IPS DF 6.9 (cell line): ENCODE data around the gene PDE4D.

ENCODE experiments used
- DNase-seq: peaks from one replicate; pipeline ENCODE4 v3.0.0-alpha.2; 2013; ENCODE audit warnings: low read depth, low spot score
- H3K27ac ChIP-seq: one replicate; pipeline ENCODE4 v1.5.1; 2013; ENCODE audit warnings: low read length, control low read depth
- H3K27me3 ChIP-seq: 2 replicates; pipeline ENCODE4 v1.6.1; 2013; ENCODE audit warnings: mild to moderate bottlenecking, low read length; ENCODE audit not compliant: control insufficient read depth, insufficient read depth
- H3K36me3 ChIP-seq: 2 replicates; pipeline ENCODE4 v1.6.1; 2013; ENCODE audit warnings: low read length; ENCODE audit not compliant: control insufficient read depth, insufficient read depth
- H3K4me1 ChIP-seq: 2 replicates; pipeline ENCODE4 v1.6.1; 2013; ENCODE audit warnings: low read length; ENCODE audit not compliant: control insufficient read depth, insufficient read depth
- H3K4me3 ChIP-seq: 2 replicates; pipeline ENCODE4 v1.5.1; 2013; ENCODE audit warnings: mild to moderate bottlenecking, low read length
- H3K9me3 ChIP-seq: 2 replicates; pipeline ENCODE4 v1.6.1; 2013; ENCODE audit warnings: low read length, inconsistent platforms; ENCODE audit not compliant: control insufficient read depth, insufficient read depth
- WGBS: extraction: QIAGEN DNeasy Blood & Tissue Kit; methylation state at CpG from one replicate; pipeline ENCODE4 v1.1.7; 2013; ENCODE audit warnings: mixed read lengths, missing lambda C conversion rate; ENCODE audit not compliant: insufficient read length, insufficient coverage; 5-methylcytosine and 5-hydroxymethylcytosine counted together

PDE4D gene

DNA sequence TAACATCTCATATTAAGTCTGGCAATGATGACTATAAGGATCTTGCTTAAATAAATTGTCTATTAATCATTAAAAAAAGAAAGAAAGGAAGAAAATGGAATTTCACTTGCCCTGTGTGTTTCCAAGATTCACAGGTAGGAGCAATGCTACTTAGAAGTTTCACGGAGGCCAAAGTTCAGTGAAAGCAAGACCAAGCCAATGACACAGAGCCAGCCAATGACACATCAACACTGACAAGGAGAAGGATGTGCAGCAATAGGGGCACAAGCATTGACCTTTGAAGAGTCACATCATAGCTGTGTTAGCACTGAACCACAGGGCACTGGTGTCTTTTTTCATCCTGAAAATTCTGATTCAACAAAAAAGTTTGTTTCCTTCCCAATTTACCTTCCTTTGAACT is 364.3 kb downstream of the PDE4D start:
- Histone ChIP-seq H3K36me3 (no peaks in the 10 kb centered on the region), H3K4me3 (no peak overlapping the region), H3K9me3 (no peaks in the 10 kb centered on the region), H3K27me3 (no peaks in the 10 kb centered on the region), H3K4me1 (no peaks in the 10 kb centered on the region), H3K27ac (no peak overlapping the region)
- WGBS, result no CpG with 5 or more reads among the region's 1 CpG
- DNase-seq, result no peak

DNA sequence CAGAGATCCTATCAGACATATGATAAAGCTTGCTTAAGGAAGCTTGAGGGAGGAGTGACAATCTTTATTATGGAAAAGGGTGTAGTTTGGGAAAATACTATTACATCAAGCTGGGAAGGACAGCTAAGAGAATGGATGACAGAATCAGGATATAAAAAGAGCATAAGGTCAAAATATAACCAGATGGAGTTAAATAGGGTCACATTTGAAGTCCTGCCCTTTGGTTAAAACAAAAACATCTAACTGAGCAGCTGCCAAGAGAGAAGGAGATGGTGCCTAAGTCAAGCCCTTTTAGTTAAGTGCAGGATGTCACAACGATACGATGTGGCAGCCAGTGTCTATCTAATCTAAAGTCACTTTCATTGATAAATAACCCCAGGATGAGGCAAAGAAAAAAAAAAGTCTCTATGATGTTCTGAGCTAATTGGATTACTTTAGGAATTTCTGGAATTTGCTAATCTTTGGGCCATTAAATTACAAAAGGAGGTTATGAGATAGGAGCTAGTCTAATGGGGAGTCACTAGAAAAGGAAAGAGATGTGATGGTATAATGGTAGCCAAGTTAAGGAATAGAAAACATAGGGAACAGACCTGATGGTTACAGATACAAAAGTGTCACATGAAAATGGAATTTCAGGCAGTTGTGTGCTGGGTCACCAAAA is 365.2 kb downstream of the PDE4D start:
- H3K4me3 ChIP-seq, result no peak overlapping the region
- H3K36me3 ChIP-seq, result no peaks in the 10 kb centered on the region
- no peak overlapping the region for H3K27ac ChIP-seq
- H3K9me3 ChIP-seq, result no peaks in the 10 kb centered on the region
- H3K27me3 ChIP-seq, result no peaks in the 10 kb centered on the region
- no CpG with 5 or more reads among the region's 2 CpGs for WGBS
- no peaks in the 10 kb centered on the region for H3K4me1 ChIP-seq
- DNase-seq, result no peak

DNA sequence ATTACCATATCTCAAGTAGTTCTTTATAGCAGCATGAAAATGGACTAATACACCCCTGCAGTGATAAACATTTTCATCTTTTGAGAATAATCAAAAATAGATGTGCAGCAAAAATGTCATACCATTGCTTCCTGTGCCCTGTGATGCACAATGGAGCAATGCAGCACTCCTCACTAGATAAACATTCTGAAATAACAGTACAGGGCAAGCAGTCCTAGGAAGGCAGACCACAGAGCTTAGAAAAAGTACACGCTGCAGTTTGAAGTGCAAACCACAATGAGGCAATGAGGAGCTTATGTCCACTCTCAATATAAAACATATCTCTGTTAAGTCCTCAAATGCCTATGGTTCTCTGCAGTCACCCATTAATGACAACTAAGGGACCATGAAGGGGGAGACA is 367.6 kb downstream of the PDE4D start:
- no peak overlapping the region for H3K27ac ChIP-seq
- H3K4me3 ChIP-seq, result no peak overlapping the region
- no CpG with 5 or more reads among the region's 1 CpG for WGBS
- no peaks in the 10 kb centered on the region for H3K27me3 ChIP-seq
- H3K36me3 ChIP-seq, result no peaks in the 10 kb centered on the region
- no peaks in the 10 kb centered on the region for H3K4me1 ChIP-seq
- no peak for DNase-seq
- H3K9me3 ChIP-seq, result no peaks in the 10 kb centered on the region

DNA sequence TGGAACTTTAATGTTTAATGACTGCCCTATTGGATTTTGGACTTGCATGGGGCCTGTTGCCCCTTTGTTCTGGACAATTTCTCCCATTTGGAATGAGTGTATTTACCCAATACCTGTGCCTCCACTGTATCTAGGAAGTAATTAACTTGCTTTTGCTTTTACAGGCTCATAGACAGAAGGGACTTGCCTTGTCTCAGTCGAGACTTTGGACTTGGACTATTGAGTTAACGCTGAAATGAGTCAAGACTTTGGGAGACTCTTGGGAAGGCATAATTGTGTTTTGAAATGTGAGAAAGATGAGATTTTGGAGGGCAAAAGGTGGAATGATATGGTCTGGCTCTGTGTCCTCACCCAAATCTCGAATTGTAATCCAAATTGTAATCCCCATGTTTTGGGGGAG is 368.2 kb downstream of the PDE4D start:
- Histone ChIP-seq H3K4me1 (no peaks in the 10 kb centered on the region), H3K36me3 (no peaks in the 10 kb centered on the region), H3K4me3 (no peak overlapping the region), H3K27ac (no peak overlapping the region), H3K9me3 (no peaks in the 10 kb centered on the region), H3K27me3 (no peaks in the 10 kb centered on the region)
- no peak for DNase-seq
- WGBS, result no CpG with 5 or more reads among the region's 3 CpGs

DNA sequence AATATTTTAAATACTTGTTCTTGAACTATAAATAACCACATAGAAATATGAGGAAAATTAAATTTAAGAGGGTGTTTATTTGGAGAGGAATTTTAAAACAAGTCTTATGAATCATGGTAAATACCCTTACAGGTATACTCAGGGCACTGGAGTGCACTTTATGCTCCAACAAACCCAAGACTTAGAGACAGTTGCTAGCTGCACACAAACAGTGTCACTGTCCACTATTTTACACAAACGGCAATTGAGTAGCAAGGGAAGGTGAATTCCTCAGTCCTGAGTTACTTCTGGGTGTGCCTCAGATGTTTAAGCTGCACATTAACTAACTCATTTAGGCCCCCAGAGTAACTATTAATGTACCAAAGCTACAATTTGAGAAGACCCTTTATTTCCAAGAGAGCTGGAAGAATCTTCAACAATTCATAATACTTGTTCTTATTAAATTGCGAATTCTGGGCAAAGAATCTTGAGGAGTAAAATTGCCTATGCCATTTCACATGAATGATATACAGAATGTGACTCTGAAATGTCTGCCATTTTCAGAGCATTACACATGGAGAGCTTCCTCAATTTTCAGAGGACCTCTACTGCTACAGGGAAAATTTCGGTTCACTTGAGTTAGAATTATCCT is 371.2 kb downstream of the PDE4D start:
- H3K4me1 ChIP-seq, result no peaks in the 10 kb centered on the region; the same call in 1 of the 2 replicates
- no peaks in the 10 kb centered on the region for H3K9me3 ChIP-seq
- H3K36me3 ChIP-seq, result no peaks in the 10 kb centered on the region
- DNase-seq, result no peak
- no CpG with 5 or more reads among the region's 3 CpGs for WGBS
- H3K27ac ChIP-seq, result no peak overlapping the region
- no peaks in the 10 kb centered on the region for H3K27me3 ChIP-seq
- no peak overlapping the region for H3K4me3 ChIP-seq

DNA sequence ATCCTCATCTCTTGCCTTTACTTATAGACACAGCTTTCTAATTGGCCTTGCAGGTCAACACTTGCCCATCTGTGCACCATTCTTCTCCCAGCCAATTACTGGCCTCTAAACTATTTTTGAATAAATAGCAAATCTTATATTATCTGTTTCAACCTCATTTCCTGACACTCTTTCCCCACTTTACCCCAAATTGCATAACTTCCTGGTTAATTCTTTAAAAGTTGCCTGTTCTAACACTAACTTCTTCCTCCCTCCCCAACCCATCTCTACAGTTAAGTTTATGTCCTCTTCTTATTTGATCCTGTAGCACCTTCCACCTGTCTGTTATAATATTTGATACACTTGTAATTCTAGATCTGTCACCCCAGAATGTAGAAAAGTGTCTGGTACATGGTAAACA is 372.1 kb downstream of the PDE4D start:
- H3K4me3 ChIP-seq, result no peak overlapping the region
- no peak for DNase-seq
- no peaks in the 10 kb centered on the region; the same call in 1 of the 2 replicates for H3K4me1 ChIP-seq
- H3K27me3 ChIP-seq, result no peaks in the 10 kb centered on the region
- H3K36me3 ChIP-seq, result no peaks in the 10 kb centered on the region
- no peak overlapping the region for H3K27ac ChIP-seq
- no peaks in the 10 kb centered on the region for H3K9me3 ChIP-seq

DNA sequence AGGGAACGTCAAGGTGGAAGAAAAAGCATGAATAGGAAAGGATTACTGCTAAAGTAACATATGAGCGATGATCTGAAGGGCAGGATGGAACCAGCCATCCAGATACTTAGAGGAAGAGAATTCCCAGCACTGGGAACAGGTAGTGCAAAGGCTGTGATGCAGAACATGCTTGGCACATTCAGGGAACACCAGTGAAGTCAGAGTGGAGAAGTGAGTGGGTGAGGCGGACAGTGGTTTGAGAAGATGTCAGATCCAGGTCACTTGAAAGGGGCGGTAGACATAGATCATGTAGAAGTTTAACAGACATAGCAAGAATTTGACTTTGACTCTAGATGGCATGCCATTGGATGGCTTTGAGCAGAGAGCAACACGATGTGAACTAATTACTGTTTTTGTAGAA is 374.2 kb downstream of the PDE4D start:
- H3K4me1 ChIP-seq, result no peaks in the 10 kb centered on the region; the same call in 1 of the 2 replicates

DNA sequence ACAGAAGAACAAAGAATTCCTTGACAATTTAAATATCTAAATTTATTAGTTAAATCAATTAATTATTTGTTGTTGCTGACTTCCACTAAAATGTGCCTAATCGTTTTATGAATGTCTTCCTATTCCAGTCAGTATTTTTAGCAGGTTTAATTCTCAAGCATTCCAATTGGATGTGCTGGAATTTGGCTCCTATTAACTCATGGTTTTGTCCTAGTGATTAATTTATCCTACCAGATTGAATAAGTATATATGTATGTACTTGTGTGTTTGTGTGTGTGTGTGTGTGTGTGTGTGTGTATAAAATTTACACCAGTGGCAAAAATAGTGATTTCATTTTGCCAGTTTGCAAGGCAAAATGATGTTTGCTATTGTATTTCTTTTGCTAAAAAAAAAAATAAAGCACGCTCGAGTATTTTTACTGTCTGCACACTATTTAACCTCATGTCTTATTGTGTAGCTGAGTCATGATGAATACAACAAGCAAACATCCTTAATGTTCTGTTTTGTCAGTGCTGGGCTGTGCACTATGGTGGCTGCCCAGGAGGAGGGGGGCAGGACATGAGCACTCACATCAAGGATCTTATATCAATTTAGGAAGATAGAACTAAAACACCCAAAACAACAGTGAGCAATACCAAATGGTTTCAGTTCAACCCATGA is 375.5 kb downstream of the PDE4D start:
- no peak overlapping the region for H3K27ac ChIP-seq
- H3K36me3 ChIP-seq, result no peaks in the 10 kb centered on the region
- no peaks in the 10 kb centered on the region for H3K27me3 ChIP-seq
- WGBS, result no CpG with 5 or more reads among the region's 3 CpGs
- no peaks in the 10 kb centered on the region; the same call in 1 of the 2 replicates for H3K4me1 ChIP-seq
- no peaks in the 10 kb centered on the region for H3K9me3 ChIP-seq
- no peak overlapping the region for H3K4me3 ChIP-seq
- DNase-seq, result no peak

More for the DNA sequence above, 374.2 kb downstream of the PDE4D start:
- Histone ChIP-seq H3K4me3 (no peak overlapping the region), H3K27ac (no peak overlapping the region), H3K36me3 (no peaks in the 10 kb centered on the region), H3K27me3 (no peaks in the 10 kb centered on the region), H3K9me3 (no peaks in the 10 kb centered on the region)
- DNase-seq, result no peak
- no CpG with 5 or more reads among the region's 5 CpGs for WGBS

DNA sequence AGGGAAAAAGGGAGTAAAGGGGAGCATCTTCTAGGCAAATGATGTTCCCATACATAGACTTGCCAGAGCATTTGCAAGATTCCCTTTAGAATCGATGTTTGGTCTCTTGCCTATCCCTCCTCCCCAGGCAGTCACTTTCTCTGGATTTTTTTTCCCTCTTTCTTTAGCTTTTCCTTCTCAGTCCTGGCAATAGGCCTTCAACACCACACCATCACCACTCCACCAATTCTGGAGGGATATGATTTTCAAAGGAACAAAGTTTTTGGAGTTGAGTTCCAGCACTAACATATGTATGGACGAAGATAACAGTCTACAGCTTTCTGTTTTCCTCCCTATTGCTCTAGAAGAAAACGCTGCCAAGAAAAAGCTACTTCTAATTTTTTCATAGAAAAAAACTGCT is 377.4 kb downstream of the PDE4D start:
- Histone ChIP-seq H3K4me3 (no peak overlapping the region), H3K36me3 (no peaks in the 10 kb centered on the region), H3K27ac (no peak overlapping the region), H3K9me3 (no peaks in the 10 kb centered on the region), H3K27me3 (no peaks in the 10 kb centered on the region), H3K4me1 (no peaks in the 10 kb centered on the region; the same call in 1 of the 2 replicates)
- no CpG with 5 or more reads among the region's 3 CpGs for WGBS
- DNase-seq, result no peak

DNA sequence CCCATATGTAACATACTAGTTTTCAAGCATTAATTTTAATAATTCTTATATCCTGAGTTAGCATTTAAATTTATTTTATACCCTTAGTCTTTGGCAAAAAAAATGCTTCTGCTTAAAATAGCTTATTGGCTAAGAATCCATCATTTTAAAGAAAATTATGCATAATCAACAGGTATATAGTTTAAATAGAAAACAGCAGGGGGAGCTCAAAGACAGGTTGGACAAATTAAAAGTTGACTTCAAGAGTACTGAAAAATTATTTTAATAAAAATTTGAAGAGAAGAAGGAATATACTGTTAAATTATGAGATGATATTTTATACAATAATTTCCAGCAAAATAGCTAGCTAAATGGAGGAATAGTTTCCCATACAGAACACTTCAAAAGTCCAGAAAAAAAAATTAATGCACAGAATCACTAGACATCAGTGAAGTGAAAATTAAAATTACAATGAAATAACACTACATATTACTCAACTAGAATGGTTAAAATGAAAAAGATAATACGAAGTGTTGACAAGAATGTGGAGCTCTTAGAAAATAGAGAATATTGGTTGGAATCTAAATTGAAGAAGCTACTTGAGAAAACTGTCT is 387.1 kb downstream of the PDE4D start:
- no peaks in the 10 kb centered on the region for H3K4me1 ChIP-seq
- H3K27ac ChIP-seq, result no peak overlapping the region
- DNase-seq, result no peak
- no peaks in the 10 kb centered on the region for H3K9me3 ChIP-seq
- WGBS, result no CpG with 5 or more reads among the region's 1 CpG
- no peaks in the 10 kb centered on the region for H3K27me3 ChIP-seq
- no peak overlapping the region for H3K4me3 ChIP-seq
- no peaks in the 10 kb centered on the region for H3K36me3 ChIP-seq
